ENCODE data around the gene HSFX4. TPM values are rescaled to one million over a fixed set of nuclear protein-coding genes. Genes with fewer than 3 reads are reported as not detected.
A peak's percentile ranks its signal among the peaks of the same experiment; 100 is the strongest.
"Not testable (repeated sequence)": the region's sequence is repeated elsewhere in the genome, so short reads cannot be mapped to it uniquely, and the experiment has no call there.

HSFX4 gene
- total RNA-seq, 3 donors from 2014 or later = not detected

GRCh38 chrX:149939655-149939904, 10.2 kb downstream of the HSFX4 start:
- no peak for TF ChIP-seq CTCF (IDR thresholded peaks at IDR 0.05)
- intact Hi-C loops (cut with DNase I, micrococcal nuclease) = no loop called here
- Histone ChIP-seq H3K9me3 (no peaks in the 10 kb centered on the region), H3K4me1 (ENCODE audit: low read depth) (no peaks in the 10 kb centered on the region), H3K36me3 (ENCODE audit: low read depth) (no peaks in the 10 kb centered on the region), H3K4me3 (no peak overlapping the region)
- no peak for ATAC-seq
- no peak for DNase-seq

- no peak for TF ChIP-seq CTCF (IDR thresholded peaks at IDR 0.05)
- intact Hi-C loops (cut with DNase I, micrococcal nuclease) = no loop called here
- H3K4me1 ChIP-seq (ENCODE audit: low read depth) = no peaks in the 10 kb centered on the region
- no peaks in the 10 kb centered on the region for H3K9me3 ChIP-seq
- no peaks in the 10 kb centered on the region for H3K36me3 ChIP-seq (ENCODE audit: low read depth)
- ATAC-seq = peak; percentile 70
- H3K4me3 ChIP-seq = no peak overlapping the region
- peak; percentile 93 to 97 (median 95) for DNase-seq
These were observed 10.7 kb downstream of the HSFX4 start for GRCh38 chrX:149939905-149940673.

GRCh38 chrX:149940674-149941024, 11.3 kb downstream of the HSFX4 start:
- H3K9me3 ChIP-seq; intact Hi-C loops (cut with DNase I, micrococcal nuclease); DNase-seq; ATAC-seq; H3K4me1 ChIP-seq (ENCODE audit: low read depth); H3K4me3 ChIP-seq; H3K36me3 ChIP-seq (ENCODE audit: low read depth): not testable (repeated sequence)
- peak; percentile 20 for TF ChIP-seq CTCF (IDR thresholded peaks at IDR 0.05)

GRCh38 chrX:149945087-149945670, 15.8 kb downstream of the HSFX4 start:
- H3K4me1 ChIP-seq (ENCODE audit: low read depth); H3K9me3 ChIP-seq; ATAC-seq; intact Hi-C loops (cut with DNase I, micrococcal nuclease); DNase-seq; H3K36me3 ChIP-seq (ENCODE audit: low read depth); H3K4me3 ChIP-seq: not testable (repeated sequence)

- DNase-seq; H3K4me3 ChIP-seq; intact Hi-C loops (cut with DNase I, micrococcal nuclease); H3K36me3 ChIP-seq (ENCODE audit: low read depth); H3K9me3 ChIP-seq; H3K4me1 ChIP-seq (ENCODE audit: low read depth); ATAC-seq: not testable (repeated sequence)
These were observed 16.4 kb downstream of the HSFX4 start for GRCh38 chrX:149945820-149946219.

GRCh38 chrX:149946932-149947331, 17.6 kb downstream of the HSFX4 start:
- H3K9me3 ChIP-seq; intact Hi-C loops (cut with DNase I, micrococcal nuclease); ATAC-seq; DNase-seq; H3K4me3 ChIP-seq; H3K36me3 ChIP-seq (ENCODE audit: low read depth); H3K4me1 ChIP-seq (ENCODE audit: low read depth): not testable (repeated sequence)

GRCh38 chrX:149948016-149948415, 18.6 kb downstream of the HSFX4 start:
- H3K36me3 ChIP-seq (ENCODE audit: low read depth) = no peaks in the 10 kb centered on the region
- no peak for DNase-seq
- no peak overlapping the region for H3K4me3 ChIP-seq
- ATAC-seq = no peak
- no peaks in the 10 kb centered on the region for H3K9me3 ChIP-seq
- intact Hi-C loops (cut with DNase I, micrococcal nuclease) = no loop called here
- TF ChIP-seq CTCF (IDR thresholded peaks at IDR 0.05) = no peak
- no peaks in the 10 kb centered on the region for H3K4me1 ChIP-seq (ENCODE audit: low read depth)

Data from mucosa of descending colon (tissue), 3 donors.